GM18508 (cell line): ENCODE results near the gene MEAF6.
"Not testable (repeated sequence)": the region's sequence is repeated elsewhere in the genome, so short reads cannot be mapped to it uniquely, and the experiment has no call there.

Experiments used
- ATAC-seq: cut with Tn5 transposase; IDR thresholded peaks from one replicate; pipeline ENCODE4 v1.9.1; 2021; ENCODE audit warnings: moderate number of reproducible peaks; ENCODE audit not compliant: insufficient read depth, unreplicated experiment

The MEAF6 gene

DNA sequence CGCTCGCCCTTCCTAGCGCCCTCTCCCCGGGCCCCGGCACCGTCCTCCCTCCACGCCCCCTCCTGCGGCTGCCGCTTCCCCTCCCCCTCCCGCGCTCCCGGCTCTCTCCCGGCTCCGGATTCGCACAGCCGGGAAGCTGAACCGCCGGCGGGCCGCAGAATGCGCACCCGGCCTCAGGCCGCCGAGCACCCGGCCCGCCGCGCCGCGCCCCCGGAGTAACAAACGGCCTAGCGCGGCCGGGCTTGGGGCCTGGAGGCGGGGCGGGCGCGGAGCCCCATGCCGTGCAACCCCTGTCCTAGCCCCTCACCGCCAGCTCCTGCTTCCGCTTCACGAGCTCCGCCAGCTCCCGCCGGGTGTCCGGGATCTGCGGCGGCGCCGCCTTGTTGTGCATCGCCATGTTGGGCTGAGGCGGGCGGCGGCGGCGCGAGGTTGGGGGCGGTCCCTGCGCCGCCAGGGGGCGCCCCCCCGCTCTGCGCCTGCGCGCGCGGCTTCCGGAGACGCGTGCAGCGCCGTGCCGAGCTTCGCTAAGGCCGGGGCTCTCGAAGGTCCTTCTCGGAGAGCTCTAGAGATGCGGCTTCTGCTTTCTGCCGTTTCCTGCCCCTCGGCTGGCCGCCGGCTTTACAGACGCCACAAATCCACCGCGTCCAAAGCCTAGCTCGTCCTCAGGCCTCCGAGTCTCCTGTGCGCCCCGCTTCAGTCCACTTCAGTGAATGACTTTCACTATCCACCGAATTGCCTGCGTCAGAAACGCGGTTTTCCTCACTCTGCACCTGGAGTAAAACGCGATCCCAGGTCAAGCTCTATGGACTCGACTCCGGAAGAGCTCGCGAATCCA lies at the start of gene MEAF6:
TSS of gene MEAF6 (minus strand) at position 417 of the 835 bp plus-strand sequence. CDS start at position 397, 20 bp downstream.
- no peak for ATAC-seq

GRCh38 chr1:37562984-37563383 lies 48.4 kb upstream of the MEAF6 start:
- ATAC-seq = no peak

DNA sequence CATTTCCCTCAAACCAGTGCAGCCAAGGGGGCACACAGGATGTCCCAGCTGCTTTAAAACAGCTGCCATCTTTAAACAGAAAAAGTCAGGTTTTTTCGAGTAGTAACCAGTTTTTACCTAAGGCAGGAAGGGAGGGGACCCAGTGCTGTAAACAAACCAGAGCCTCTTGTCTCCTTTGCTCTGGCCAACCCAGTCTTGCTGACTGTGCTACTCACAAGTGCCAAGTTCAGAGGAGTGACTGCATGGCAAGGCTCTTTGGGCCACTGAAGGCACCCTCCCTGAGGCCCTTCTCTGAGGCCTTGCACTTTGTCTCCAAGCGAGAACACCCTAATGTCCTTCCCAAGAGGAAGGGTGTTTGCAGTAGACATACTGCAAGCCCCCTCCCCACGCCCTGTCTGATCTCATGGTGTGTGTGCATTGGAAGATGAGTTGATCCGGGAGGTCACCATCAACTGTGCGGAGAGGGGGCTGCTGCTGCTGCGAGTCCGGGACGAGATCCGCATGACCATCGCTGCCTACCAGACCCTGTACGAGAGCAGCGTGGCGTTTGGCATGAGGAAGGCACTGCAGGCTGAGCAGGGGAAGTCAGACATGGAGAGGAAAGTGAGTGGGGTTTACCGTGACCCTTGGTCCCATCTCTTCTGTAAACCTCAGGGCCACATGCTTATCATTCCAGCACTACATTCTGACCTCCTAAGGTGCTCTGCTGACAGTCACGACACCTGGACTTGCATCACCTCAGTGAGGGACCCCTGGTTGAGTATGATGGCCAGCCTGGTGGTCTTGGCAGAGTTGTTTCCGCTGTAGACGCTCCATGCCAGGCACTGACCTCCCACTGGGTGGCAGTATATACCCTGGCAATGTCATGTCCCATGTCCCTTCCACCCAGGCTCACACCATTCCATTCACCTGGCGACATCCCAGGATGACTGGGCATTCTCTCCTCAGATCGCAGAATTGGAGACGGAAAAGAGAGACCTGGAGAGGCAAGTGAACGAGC lies 46.9 kb upstream of the MEAF6 start:
- no peak for ATAC-seq

- no peak for ATAC-seq
Measured at GRCh38 chr1:37560401-37561132, 46.0 kb upstream of the MEAF6 start.

DNA sequence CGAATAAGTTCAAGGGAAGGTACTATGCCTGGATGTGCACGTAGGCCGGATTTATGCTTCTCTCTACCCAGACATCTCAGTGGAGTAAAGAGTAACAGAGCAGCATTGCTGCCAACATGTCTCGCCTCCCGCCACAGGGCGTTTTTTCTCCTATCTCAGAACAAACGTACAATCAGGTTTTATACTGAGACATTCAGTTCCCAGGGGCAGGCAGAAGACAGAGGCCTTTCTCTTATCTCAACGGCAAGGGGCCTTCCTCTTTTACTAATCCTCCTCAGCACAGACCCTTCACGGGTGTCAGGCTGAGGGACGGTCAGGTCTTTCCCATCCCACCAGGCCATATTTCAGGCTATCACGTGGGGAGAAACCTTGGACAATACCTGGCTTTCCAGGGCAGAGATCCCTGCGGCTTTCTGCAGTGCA lies 45.4 kb upstream of the MEAF6 start:
- not testable (repeated sequence) for ATAC-seq

DNA sequence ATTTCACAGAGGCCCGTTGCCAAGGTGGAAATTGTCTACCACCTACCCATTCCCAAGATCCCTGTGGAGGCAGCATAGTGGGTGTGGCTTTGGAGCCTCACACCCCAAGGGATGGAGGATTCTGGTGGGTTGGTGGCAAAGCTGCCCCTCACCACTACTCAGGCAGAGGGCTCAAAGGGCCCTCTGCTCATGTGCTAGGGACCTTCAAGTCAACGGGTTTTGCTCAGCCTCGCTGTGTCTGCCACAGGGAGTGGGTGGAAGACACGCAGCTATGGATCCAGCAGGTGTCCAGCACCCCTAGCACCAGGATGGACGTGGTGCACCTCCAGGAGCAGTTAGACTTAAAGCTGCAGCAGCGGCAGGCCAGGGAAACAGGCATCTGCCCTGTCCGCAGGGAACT lies 44.5 kb upstream of the MEAF6 start:
- ATAC-seq = no peak

- no peak for ATAC-seq
Measured at GRCh38 chr1:37558411-37558810, 43.8 kb upstream of the MEAF6 start.

- ATAC-seq = no peak
Measured at GRCh38 chr1:37557402-37557801, 42.8 kb upstream of the MEAF6 start.

DNA sequence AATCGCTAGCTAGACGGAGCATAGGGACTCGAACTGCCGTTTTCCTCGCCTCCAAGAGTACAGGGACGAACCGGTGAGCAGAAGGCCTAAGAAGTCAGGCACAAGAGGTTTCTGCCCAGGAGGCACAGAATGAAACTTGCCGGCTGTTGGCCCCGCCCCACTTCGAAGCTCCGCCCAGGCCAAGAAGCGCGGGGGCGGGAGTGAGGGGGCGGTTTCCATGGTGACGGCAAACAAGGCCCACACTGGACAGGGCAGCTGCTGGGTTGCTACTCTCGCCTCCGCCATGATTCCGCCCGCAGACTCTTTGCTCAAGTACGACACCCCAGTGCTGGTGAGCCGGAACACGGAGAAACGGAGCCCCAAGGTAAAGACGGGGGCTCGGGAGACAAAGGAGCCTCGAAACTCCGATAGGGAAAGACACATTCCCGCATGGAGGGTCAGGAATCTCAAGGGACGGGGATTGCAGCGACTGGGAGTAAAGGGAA lies 42.2 kb upstream of the MEAF6 start, which contains the start of gene DNALI1:
TSS of gene DNALI1 (plus strand) at position 229 of the 485 bp plus-strand sequence. CDS start at position 284, 55 bp downstream.
- no peak for ATAC-seq

DNA sequence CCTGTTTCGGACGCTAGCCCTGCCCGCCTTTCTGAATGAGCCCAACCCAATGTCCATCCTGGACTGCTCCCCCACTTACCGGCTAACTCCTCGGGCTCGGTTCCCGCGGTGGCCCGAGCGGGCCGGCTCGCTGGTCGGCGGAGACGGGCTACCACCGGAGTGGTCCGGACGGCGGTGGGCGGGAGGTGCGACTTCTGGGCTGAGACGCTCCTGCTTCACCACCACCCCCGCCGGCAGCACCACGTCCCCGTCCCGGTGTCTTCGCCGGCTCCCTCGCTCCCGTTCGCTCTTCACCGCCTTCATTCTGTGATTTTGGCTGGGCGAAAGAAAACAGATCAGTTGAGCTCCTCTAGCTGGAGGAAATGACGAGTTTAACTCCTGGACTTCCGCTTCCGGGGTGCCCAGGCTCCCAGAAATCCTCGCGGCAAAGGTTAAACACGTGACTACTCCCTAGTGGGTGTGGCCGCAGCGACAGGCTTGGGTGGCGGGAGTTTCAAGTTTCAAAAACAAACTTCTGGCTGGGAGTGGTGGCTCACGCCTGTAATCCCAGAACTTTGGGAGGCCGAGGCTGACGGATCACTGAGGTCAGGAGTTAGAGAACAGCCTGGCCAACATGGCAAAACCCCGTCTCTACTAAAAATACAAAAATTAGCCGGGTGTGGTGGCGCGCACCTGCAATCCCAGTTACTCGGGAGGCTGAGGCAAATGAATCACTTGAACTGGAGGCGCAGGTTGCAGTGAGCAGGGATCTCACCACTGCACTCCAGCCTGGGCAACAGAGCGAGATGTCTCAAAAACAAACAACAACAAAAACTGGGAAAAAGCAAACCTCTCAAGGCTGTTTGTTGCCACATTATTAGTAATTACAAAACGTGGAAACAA lies 39.6 kb upstream of the MEAF6 start, which contains the start of gene SNIP1:
TSS of gene SNIP1 (minus strand) at position 367 of the 882 bp plus-strand sequence. CDS start at position 303, 64 bp downstream.
- no peak for ATAC-seq

DNA sequence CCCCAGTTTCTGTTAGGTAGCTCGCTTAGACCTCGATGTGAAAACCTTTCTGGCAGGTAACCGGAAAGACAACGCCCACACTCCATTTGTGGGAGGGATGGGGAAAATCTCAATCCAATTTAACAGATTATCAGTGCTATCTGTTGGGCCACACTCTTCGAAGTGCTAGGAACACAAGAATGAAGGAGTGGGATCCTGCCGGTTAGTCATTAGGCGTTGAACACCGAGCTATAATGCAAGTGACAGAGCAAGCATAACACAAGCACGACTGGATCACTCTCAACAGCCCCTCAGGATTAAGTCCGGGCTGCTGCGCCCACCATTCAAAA lies 39.0 kb upstream of the MEAF6 start:
- ATAC-seq = no peak

DNA sequence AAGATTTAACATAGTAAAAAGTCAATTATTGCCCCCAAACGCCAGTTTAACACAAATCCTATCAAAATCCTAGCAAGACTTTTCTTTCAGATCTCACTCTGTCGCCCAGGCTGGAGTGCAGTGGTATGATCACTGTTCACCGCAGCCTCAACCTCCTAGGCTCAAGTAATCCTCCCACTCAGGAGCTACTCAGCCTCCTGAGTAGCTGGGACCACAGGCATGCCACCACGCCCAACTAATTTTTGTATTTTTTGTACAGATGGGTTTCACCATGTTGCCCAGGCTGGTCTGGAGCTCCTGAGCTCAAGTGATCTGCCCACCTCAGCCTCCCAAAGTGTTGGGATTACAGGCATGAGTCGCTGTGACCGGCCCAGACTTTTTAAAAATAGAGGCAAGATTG lies 34.8 kb upstream of the MEAF6 start:
- no peak for ATAC-seq

GRCh38 chr1:37545019-37545418 lies 30.5 kb upstream of the MEAF6 start:
- ATAC-seq = no peak

GRCh38 chr1:37544530-37544929 lies 30.0 kb upstream of the MEAF6 start:
- no peak for ATAC-seq

DNA sequence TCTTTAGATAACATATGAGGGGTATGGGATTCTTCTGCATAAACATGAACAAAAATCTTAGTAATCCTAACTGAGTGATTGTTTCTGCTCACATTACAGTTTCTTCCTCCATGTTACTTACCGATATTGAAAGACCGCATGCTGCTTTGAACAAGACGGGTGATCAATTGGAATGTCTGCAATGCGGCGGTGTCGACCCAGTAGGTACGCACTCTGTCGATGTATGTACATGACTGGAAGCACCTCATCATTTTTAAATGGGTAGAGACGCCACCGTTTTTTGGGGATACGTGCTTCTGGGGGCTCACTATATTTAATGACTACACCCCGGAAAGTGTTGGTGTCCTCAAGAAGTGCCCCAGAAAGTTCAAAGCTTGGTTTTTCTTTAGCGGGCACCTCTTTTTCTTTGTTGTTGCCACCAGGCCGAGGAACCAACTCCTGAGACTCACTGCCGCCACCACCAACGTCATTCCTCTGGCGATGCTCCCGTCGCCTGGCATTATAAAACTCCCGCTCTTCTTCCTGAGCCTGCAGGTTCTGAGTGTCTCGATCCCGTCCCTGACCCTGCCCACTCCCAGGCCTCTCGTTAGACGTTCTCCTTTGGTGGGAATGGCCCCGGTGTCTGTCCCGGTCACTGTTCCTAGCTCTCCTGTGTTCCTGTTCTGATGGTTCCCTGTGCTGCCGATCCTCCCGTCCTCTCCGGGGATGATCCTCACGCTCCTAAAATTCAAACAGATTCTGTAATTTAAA lies 25.6 kb upstream of the MEAF6 start:
- no peak for ATAC-seq

DNA sequence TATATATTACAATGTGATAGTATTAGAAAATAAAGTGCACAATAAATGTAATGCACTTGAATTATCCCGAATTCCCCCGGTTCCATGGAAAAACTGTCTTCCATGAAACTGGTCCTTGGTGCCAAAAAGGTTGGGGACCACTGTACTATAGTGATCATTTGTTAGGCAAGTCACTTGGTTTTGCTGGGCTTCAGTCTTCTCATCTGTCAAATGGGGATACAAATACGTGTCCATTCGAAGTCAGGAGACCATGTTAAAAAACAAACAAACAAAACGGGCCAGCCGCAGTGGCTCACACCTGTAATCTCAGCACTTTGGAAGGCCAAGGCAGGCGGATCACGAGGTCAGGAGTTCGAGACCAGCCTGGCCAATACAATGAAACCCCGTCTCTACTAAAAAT lies 24.6 kb upstream of the MEAF6 start:
- not testable (repeated sequence) for ATAC-seq

DNA sequence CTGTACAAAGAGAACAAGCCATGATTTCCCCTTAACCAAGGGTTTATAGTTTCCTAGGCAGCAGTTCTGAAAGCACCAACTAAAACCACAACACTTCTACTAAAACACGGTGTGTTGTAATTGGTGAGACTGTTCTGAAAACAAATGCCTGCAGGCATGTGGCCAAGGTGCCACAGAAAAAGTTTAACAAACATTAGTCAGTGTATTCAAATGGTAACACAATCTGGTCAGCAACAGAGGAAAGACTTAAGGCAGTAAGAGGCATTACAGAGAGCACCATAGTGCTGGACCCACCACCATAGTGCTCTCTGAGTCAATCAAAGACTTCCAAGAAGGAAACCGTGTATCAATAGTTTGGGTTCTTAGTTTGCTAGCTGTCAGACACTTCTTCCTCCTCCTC lies 22.8 kb upstream of the MEAF6 start:
- no peak for ATAC-seq

- no peak for ATAC-seq
Measured at GRCh38 chr1:37533317-37534093, 18.9 kb upstream of the MEAF6 start.
